HG02623 (cell line): ENCODE results near the gene PSMC1.

ENCODE experiments used
- ATAC-seq: cut with Tn5 transposase; IDR thresholded peaks from one replicate; pipeline ENCODE4 v1.9.1; 2021; ENCODE audit warnings: moderate library complexity; ENCODE audit not compliant: unreplicated experiment

The PSMC1 gene

GRCh38 chr14:90275820-90276219 is 19.5 kb downstream of the PSMC1 start:
- ATAC-seq = no peak

- no peak for ATAC-seq
Observed at GRCh38 chr14:90276646-90277367, 20.5 kb downstream of the PSMC1 start.

- no peak for ATAC-seq
Observed at GRCh38 chr14:90277581-90278198, 21.3 kb downstream of the PSMC1 start.

- ATAC-seq = no peak
Observed at GRCh38 chr14:90278199-90279175, 22.1 kb downstream of the PSMC1 start.

GRCh38 chr14:90280096-90280495 is 23.7 kb downstream of the PSMC1 start:
- no peak for ATAC-seq

GRCh38 chr14:90281261-90281660 is 24.9 kb downstream of the PSMC1 start:
- ATAC-seq = no peak

GRCh38 chr14:90281756-90282155 is 25.4 kb downstream of the PSMC1 start:
- ATAC-seq = no peak

GRCh38 chr14:90287791-90288190 is 31.4 kb downstream of the PSMC1 start:
- ATAC-seq = no peak

GRCh38 chr14:90288651-90289355 is 32.5 kb downstream of the PSMC1 start:
- peak; percentile 84 for ATAC-seq

- ATAC-seq = no peak
Observed at GRCh38 chr14:90290337-90291011, 34.1 kb downstream of the PSMC1 start.

- no peak for ATAC-seq
Observed at GRCh38 chr14:90291699-90292098, 35.3 kb downstream of the PSMC1 start.

GRCh38 chr14:90293766-90294730 is 37.7 kb downstream of the PSMC1 start:
- ATAC-seq = no peak

- ATAC-seq = no peak
Observed at GRCh38 chr14:90294872-90295271, 38.5 kb downstream of the PSMC1 start.

- ATAC-seq = no peak
Observed at GRCh38 chr14:90295870-90296516, 39.6 kb downstream of the PSMC1 start.

- ATAC-seq = no peak
Observed at GRCh38 chr14:90296641-90297040, 40.3 kb downstream of the PSMC1 start.

- ATAC-seq = no peak
Observed at GRCh38 chr14:90297876-90298629, 41.7 kb downstream of the PSMC1 start.

- no peak for ATAC-seq
Observed at GRCh38 chr14:90299408-90299807, 43.1 kb downstream of the PSMC1 start.

- no peak for ATAC-seq
Observed at GRCh38 chr14:90300611-90301047, 44.3 kb downstream of the PSMC1 start.
